ENCODE results near the gene DNASE1L2. TPM values are rescaled to one million over a fixed set of nuclear protein-coding genes. Genes with fewer than 3 reads are reported as not detected.

The DNASE1L2 gene
- total and polyA plus RNA-seq, 2 of the 8 experiments (the other 6 are each of a cell fraction or from before 2014, with no cell fraction given) = 0.35 to 0.97 TPM

DNA sequence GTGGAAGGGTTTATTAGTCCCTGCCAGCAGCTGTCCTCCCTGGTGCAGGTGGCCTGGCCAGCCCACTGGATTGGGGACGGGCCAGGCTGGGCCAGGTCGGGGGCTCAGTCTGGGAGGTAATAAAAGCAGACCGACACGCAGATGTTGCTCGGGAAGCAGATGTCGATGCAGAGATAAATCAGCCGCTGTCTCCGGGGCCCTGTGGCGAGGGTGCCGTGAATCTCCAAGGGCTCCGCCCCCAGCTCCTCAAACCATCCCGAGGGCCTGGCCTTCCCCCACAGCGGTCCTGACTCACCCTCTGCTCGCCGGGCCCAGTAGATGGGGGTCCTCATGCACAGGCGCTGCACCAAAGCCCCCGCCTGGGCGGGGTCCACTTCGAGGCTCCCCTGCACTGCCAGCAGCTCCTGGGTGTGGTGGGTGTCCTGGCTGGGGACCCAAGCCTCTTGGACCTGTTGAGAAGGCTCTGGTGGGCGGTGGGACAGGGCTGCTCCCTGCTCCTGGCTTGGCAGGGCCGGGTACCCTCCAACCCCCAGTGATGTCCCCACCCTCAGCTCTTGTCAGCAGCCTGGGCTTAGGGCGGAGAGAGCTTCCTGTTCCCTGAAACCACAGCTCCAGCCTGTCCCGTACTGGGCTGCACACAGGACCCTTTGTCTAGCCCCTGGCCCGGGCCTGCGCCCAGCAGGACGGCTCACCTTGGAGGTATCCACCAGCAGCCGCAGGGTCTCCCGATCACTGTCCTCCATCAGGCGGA is 26.8 kb upstream of the DNASE1L2 start:
- Histone ChIP-seq H3K23me2 (ENCODE audit: low read depth, low read length) (peaks cover 20% of the 10 kb centered on the region), H3K23ac (ENCODE audit: insufficient read length) (no peak overlapping the region), H2BK20ac (ENCODE audit: low read length) (no peak overlapping the region), H3K18ac (ENCODE audit: extremely low read depth, low read length) (no peak overlapping the region), H3K14ac (ENCODE audit: insufficient read length) (no peak overlapping the region), H2BK120ac (replicated peaks; ENCODE audit: low read depth, low read length) (no peak overlapping the region), H3K4me1 (replicated peaks in 1 of 4; ENCODE audit: control insufficient read depth in 3 of 4, insufficient read depth in 4 of 4, low read length in 3 of 4) (peaks cover 0 to 27% (median 12%) of the 10 kb centered on the region in 4 experiments; a peak in 6 of 7 replicates), H3K79me1 (ENCODE audit: low read depth, low read length) (peaks cover 10% of the 10 kb centered on the region), H3K9me3 (ENCODE audit: insufficient read depth in 2 of 2, low read depth in 1 of 2, low read length in 1 of 2) (no peaks in the 10 kb centered on the region), H3K9ac (replicated peaks in 1 of 4; ENCODE audit: extremely low read depth in 1 of 4, low read depth in 3 of 4, low read length in 3 of 4) (no peak overlapping the region), H2AFZ (ENCODE audit: low read length) (no peak overlapping the region), H2BK5ac (ENCODE audit: low read depth, low read length) (no peak overlapping the region), H3K56ac (replicated peaks; ENCODE audit: insufficient read length, low read depth, low read length) (no peak overlapping the region), H3K79me2 (ENCODE audit: control insufficient read depth in 1 of 2, insufficient read depth in 2 of 2, low read length in 2 of 2) (peaks cover 3 to 25% of the 10 kb centered on the region in 2 experiments; a peak in 3 of 4 replicates), H3K27me3 (replicated peaks in 1 of 4; ENCODE audit: control insufficient read depth in 3 of 4, extremely low read depth in 1 of 4, insufficient read depth in 3 of 4, low read length in 3 of 4) (no peaks in the 10 kb centered on the region), H4K8ac (ENCODE audit: extremely low read depth, insufficient read depth, low read length) (peak overlapping the region; percentile 77), H4K91ac (replicated peaks; ENCODE audit: insufficient read length, low read length) (no peak overlapping the region), H2BK12ac (ENCODE audit: low read depth, low read length) (no peak overlapping the region), H4K5ac (ENCODE audit: insufficient read length, low read depth, low read length) (no peak overlapping the region), H2BK15ac (ENCODE audit: low read length) (no peak overlapping the region), H3K4ac (replicated peaks; ENCODE audit: insufficient read length, low read depth, low read length) (no peak overlapping the region), H4K20me1 (replicated peaks in 1 of 2; ENCODE audit: control insufficient read depth in 1 of 2, insufficient read depth in 2 of 2, low read length in 2 of 2) (peaks cover 8 to 41% of the 10 kb centered on the region in 2 experiments), H3K4me3 (ENCODE audit: extremely low read depth in 1 of 4, insufficient read depth in 2 of 4, low read depth in 3 of 4, low read length in 4 of 4) (no peak overlapping the region), H2AK5ac (ENCODE audit: low read depth, low read length) (no peak overlapping the region), H3K36me3 (ENCODE audit: control insufficient read depth in 2 of 4, insufficient read depth in 4 of 4, low read length in 3 of 4) (peaks cover 8 to 42% (median 19%) of the 10 kb centered on the region in 4 experiments; a peak in 6 of 8 replicates), H3K27ac (ENCODE audit: low read depth, low read length) (no peak overlapping the region), H3K4me2 (ENCODE audit: insufficient read depth in 1 of 2, low read depth in 2 of 2, low read length in 2 of 2) (no peak overlapping the region)
- CTCF ChIA-PET (ENCODE audit: partially characterized antibody) = interaction anchor here (0.6 to 3.2 kb wide), 4 partner anchors 10 to 1871 kb away, joined by 3 to 20 read pairs (median 4); no protein-coding TSS in a partner anchor
- no peak for FAIRE-seq
- WGBS, 2 experiments (ENCODE audit: extremely low coverage in 1 of 2, insufficient coverage in 1 of 2, insufficient read length in 1 of 2, insufficient replicate concordance in 2 of 2, low coverage in 1 of 2, low lambda C conversion rate in 2 of 2, missing lambda C conversion rate in 1 of 2) = 96% methylated on average over 27 of the region's 29 CpGs; no CpG with 5 or more reads in 1 of the 2 experiments
- DNase-seq (ENCODE audit: low read depth in 1 of 2, low spot score in 2 of 2) = no peak
- TF ChIP-seq SP2 (IDR thresholded peaks at IDR 0.05; ENCODE audit: low read length) = no peak
- no peak for TF ChIP-seq CBX5 (IDR thresholded peaks at IDR 0.05; ENCODE audit: low read depth, low read length)
- no peak for TF ChIP-seq CEBPB (IDR thresholded peaks at IDR 0.05; ENCODE audit: low read depth, low read length)
- TF ChIP-seq SP4 (IDR thresholded peaks at IDR 0.05; ENCODE audit: low read length) = no peak
- TF ChIP-seq POLR2AphosphoS5 (IDR thresholded peaks at IDR 0.05; ENCODE audit: low read depth, low read length) = no peak
- no peak for TF ChIP-seq SIN3A (conservative IDR thresholded peaks at IDR 0.05 in 1 of 2, IDR thresholded peaks at IDR 0.05 in 1 of 2; ENCODE audit: low read depth in 1 of 2, low read length in 2 of 2)
- no peak for TF ChIP-seq ZNF274 (IDR thresholded peaks at IDR 0.05; ENCODE audit: borderline replicate concordance, extremely low read depth, low read length)
- TF ChIP-seq MAFK (IDR thresholded peaks at IDR 0.05; ENCODE audit: low read depth, low read length) = no peak
- TF ChIP-seq KDM4A (IDR thresholded peaks at IDR 0.05; ENCODE audit: low read depth, low read length, severe bottlenecking) = no peak
- TF ChIP-seq RAD21 (IDR thresholded peaks at IDR 0.05 in 1 of 2, conservative IDR thresholded peaks at IDR 0.05 in 1 of 2; ENCODE audit: low read depth in 2 of 2, low read length in 2 of 2) = no peak
- TF ChIP-seq RBBP5 (IDR thresholded peaks at IDR 0.05; ENCODE audit: borderline replicate concordance, low read depth, low read length) = no peak
- no peak for TF ChIP-seq SP1 (IDR thresholded peaks at IDR 0.05; ENCODE audit: low read depth, low read length)
- POLR2A ChIA-PET (ENCODE audit: partially characterized antibody) = interaction anchor here (0.9 to 15.1 kb wide), 17 partner anchors 12 to 260 kb away, joined by 3 to 156 read pairs (median 6); partner anchors contain the start of genes CASKIN1, DNASE1L2, E4F1 and TRAF7

Measured in H1 (cell line).